ENCODE measurements around the gene FBXO42.
"Not testable (repeated sequence)": the region's sequence is repeated elsewhere in the genome, so short reads cannot be mapped to it uniquely, and the experiment has no call there.

Gene FBXO42

GRCh38 chr1:16218674-16219071, 133.6 kb downstream of the FBXO42 start:
- no peaks in the 10 kb centered on the region for H3K27me3 ChIP-seq (ENCODE audit: insufficient read depth, low read depth)
- no peak overlapping the region for H3K9ac ChIP-seq
- H2AFZ ChIP-seq (ENCODE audit: low read depth): no peak overlapping the region
- H3K36me3 ChIP-seq (ENCODE audit: insufficient read depth): no peaks in the 10 kb centered on the region
- H3K27ac ChIP-seq: no peak overlapping the region
- TF ChIP-seq CTCF (conservative IDR thresholded peaks at IDR 0.05; ENCODE audit: low read depth, low read length): no peak
- H3K4me1 ChIP-seq (ENCODE audit: low read depth, poor library complexity, severe bottlenecking): peaks cover 22% of the 10 kb centered on the region
- H3K4me3 ChIP-seq (IDR thresholded peaks at IDR 0.05; ENCODE audit: insufficient read depth, low read depth, low read length): no peak overlapping the region
- H3K4me2 ChIP-seq: no peak overlapping the region
- no peaks in the 10 kb centered on the region for H3K79me2 ChIP-seq (ENCODE audit: insufficient read depth, low read depth)
- no peaks in the 10 kb centered on the region for H4K20me1 ChIP-seq (ENCODE audit: insufficient read depth)

- Histone ChIP-seq H3K4me1 (ENCODE audit: low read depth, poor library complexity, severe bottlenecking) (peaks cover 22% of the 10 kb centered on the region), H3K79me2 (ENCODE audit: insufficient read depth, low read depth) (no peaks in the 10 kb centered on the region), H3K27ac (no peak overlapping the region), H3K4me2 (peak overlapping the region; percentile 36), H4K20me1 (ENCODE audit: insufficient read depth) (no peaks in the 10 kb centered on the region), H3K4me3 (IDR thresholded peaks at IDR 0.05; ENCODE audit: insufficient read depth, low read depth, low read length) (peak overlapping the region; percentile 13), H2AFZ (ENCODE audit: low read depth) (peak overlapping the region; percentile 52; the same call in 1 of the 2 replicates), H3K27me3 (ENCODE audit: insufficient read depth, low read depth) (no peaks in the 10 kb centered on the region), H3K9ac (no peak overlapping the region), H3K36me3 (ENCODE audit: insufficient read depth) (no peaks in the 10 kb centered on the region)
- TF ChIP-seq CTCF (conservative IDR thresholded peaks at IDR 0.05; ENCODE audit: low read depth, low read length): no peak
These were observed 134.1 kb downstream of the FBXO42 start for GRCh38 chr1:16218014-16218673.

GRCh38 chr1:16217061-16217785, 135.1 kb downstream of the FBXO42 start:
- TF ChIP-seq CTCF (conservative IDR thresholded peaks at IDR 0.05; ENCODE audit: low read depth, low read length): no peak
- Histone ChIP-seq H3K27ac (peak overlapping the region; percentile 32; the same call in 1 of the 2 replicates), H3K4me2 (peak overlapping the region; percentile 90), H3K4me1 (ENCODE audit: low read depth, poor library complexity, severe bottlenecking) (peaks cover 22% of the 10 kb centered on the region), H4K20me1 (ENCODE audit: insufficient read depth) (no peaks in the 10 kb centered on the region), H2AFZ (ENCODE audit: low read depth) (peak overlapping the region; percentile 83), H3K27me3 (ENCODE audit: insufficient read depth, low read depth) (no peaks in the 10 kb centered on the region), H3K4me3 (IDR thresholded peaks at IDR 0.05; ENCODE audit: insufficient read depth, low read depth, low read length) (peak overlapping the region; percentile 52), H3K36me3 (ENCODE audit: insufficient read depth) (no peaks in the 10 kb centered on the region), H3K9ac (peak overlapping the region; percentile 37; the same call in 1 of the 2 replicates), H3K79me2 (ENCODE audit: insufficient read depth, low read depth) (no peaks in the 10 kb centered on the region)

GRCh38 chr1:16215882-16216753, 136.2 kb downstream of the FBXO42 start:
- Histone ChIP-seq H3K27me3 (ENCODE audit: insufficient read depth, low read depth) (no peaks in the 10 kb centered on the region), H3K27ac (peak overlapping the region; percentile 32; the same call in 1 of the 2 replicates), H3K9ac (no peak overlapping the region; the same call in 1 of the 2 replicates), H3K4me2 (peak overlapping the region; percentile 90), H3K36me3 (ENCODE audit: insufficient read depth) (no peaks in the 10 kb centered on the region), H3K4me1 (ENCODE audit: low read depth, poor library complexity, severe bottlenecking) (peaks cover 22% of the 10 kb centered on the region), H3K4me3 (IDR thresholded peaks at IDR 0.05; ENCODE audit: insufficient read depth, low read depth, low read length) (no peak overlapping the region), H3K79me2 (ENCODE audit: insufficient read depth, low read depth) (no peaks in the 10 kb centered on the region), H2AFZ (ENCODE audit: low read depth) (peak overlapping the region; percentile 83; the same call in 1 of the 2 replicates), H4K20me1 (ENCODE audit: insufficient read depth) (no peaks in the 10 kb centered on the region)
- no peak for TF ChIP-seq CTCF (conservative IDR thresholded peaks at IDR 0.05; ENCODE audit: low read depth, low read length)

GRCh38 chr1:16215240-16215639, 137.0 kb downstream of the FBXO42 start:
- H3K4me1 ChIP-seq (ENCODE audit: low read depth, poor library complexity, severe bottlenecking): peaks cover 20% of the 10 kb centered on the region
- H3K36me3 ChIP-seq (ENCODE audit: insufficient read depth); H3K4me3 ChIP-seq (IDR thresholded peaks at IDR 0.05; ENCODE audit: insufficient read depth, low read depth, low read length); H3K27ac ChIP-seq; H3K4me2 ChIP-seq; H3K9ac ChIP-seq; H3K27me3 ChIP-seq (ENCODE audit: insufficient read depth, low read depth); H4K20me1 ChIP-seq (ENCODE audit: insufficient read depth); H2AFZ ChIP-seq (ENCODE audit: low read depth); H3K79me2 ChIP-seq (ENCODE audit: insufficient read depth, low read depth): not testable (repeated sequence)

- H3K79me2 ChIP-seq (ENCODE audit: insufficient read depth, low read depth); H4K20me1 ChIP-seq (ENCODE audit: insufficient read depth); H3K4me2 ChIP-seq; H3K27ac ChIP-seq; H2AFZ ChIP-seq (ENCODE audit: low read depth); H3K9ac ChIP-seq; H3K27me3 ChIP-seq (ENCODE audit: insufficient read depth, low read depth); H3K4me3 ChIP-seq (IDR thresholded peaks at IDR 0.05; ENCODE audit: insufficient read depth, low read depth, low read length); H3K36me3 ChIP-seq (ENCODE audit: insufficient read depth): not testable (repeated sequence)
- peaks cover 13% of the 10 kb centered on the region for H3K4me1 ChIP-seq (ENCODE audit: low read depth, poor library complexity, severe bottlenecking)
These were observed 138.7 kb downstream of the FBXO42 start for GRCh38 chr1:16213544-16213943.

All from KMS-11 (cell line).